ENCODE data around the gene NR2C2.

NR2C2 gene

GRCh38 chr3:15094187-15094875, 146.9 kb downstream of the NR2C2 start:
- no peak for DNase-seq (ENCODE audit: low spot score)
- TF ChIP-seq, protein P1, sequence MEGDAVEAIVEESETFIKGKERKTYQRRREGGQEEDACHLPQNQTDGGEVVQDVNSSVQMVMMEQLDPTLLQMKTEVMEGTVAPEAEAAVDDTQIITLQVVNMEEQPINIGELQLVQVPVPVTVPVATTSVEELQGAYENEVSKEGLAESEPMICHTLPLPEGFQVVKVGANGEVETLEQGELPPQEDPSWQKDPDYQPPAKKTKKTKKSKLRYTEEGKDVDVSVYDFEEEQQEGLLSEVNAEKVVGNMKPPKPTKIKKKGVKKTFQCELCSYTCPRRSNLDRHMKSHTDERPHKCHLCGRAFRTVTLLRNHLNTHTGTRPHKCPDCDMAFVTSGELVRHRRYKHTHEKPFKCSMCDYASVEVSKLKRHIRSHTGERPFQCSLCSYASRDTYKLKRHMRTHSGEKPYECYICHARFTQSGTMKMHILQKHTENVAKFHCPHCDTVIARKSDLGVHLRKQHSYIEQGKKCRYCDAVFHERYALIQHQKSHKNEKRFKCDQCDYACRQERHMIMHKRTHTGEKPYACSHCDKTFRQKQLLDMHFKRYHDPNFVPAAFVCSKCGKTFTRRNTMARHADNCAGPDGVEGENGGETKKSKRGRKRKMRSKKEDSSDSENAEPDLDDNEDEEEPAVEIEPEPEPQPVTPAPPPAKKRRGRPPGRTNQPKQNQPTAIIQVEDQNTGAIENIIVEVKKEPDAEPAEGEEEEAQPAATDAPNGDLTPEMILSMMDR (IDR thresholded peaks at IDR 0.05; ENCODE audit: extremely low read depth, missing control alignments): no peak

DNA sequence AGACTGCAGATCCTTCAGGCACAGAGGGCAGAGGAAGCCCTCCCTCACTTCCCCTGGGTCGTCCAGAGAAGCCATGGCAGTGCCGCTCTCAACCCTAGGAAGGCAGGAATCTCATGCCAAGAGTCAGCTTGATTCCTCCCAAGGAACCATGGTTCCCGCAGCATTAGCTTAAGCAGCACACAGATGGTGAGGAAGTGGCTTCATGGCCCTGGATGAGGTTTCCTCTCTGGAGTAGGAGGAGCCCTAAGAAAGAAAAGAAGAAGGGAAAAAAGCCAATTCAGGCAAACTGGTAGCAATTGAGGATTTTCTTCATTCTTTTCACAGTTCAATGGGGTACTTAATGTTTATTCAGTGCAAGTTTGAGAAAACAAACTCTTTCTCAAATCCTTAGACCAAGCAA, 148.7 kb downstream of the NR2C2 start:
- TF ChIP-seq, protein P1 (IDR thresholded peaks at IDR 0.05; ENCODE audit: extremely low read depth, missing control alignments): no peak
- no peak for DNase-seq (ENCODE audit: low spot score)

- DNase-seq (ENCODE audit: low spot score): no peak
- TF ChIP-seq, protein P1 (IDR thresholded peaks at IDR 0.05; ENCODE audit: extremely low read depth, missing control alignments): no peak
Measured at GRCh38 chr3:15097891-15098290, 150.5 kb downstream of the NR2C2 start.

All from GM20000 (cell line).